IMR-90 (cell line): ENCODE results near the gene HGF. TPM values are rescaled to one million over a fixed set of nuclear protein-coding genes. Genes with fewer than 3 reads are reported as not detected.
A peak's percentile ranks its signal among the peaks of the same experiment; 100 is the strongest.
"Not testable (repeated sequence)": the region's sequence is repeated elsewhere in the genome, so short reads cannot be mapped to it uniquely, and the experiment has no call there.

Experiments
- ATAC-seq: fragments of 200-7000 bp; cut with Tn5 transposase; 2 replicates; pipeline ENCODE4 v1.9.1; 2020; ENCODE audit warnings: low read depth, mild to moderate bottlenecking, moderate library complexity
- BruUV-seq: library from RNA; stranded (reverse); fragments of 400-500 nt; replicated peaks from 2 replicates; lab custom pipeline; 2021; lab: Mats Ljungman, UMichigan
- CTCF ChIA-PET: fragments of 300-600 bp; formaldehyde crosslinking; extraction: SDS; loops from one replicate; lab custom pipeline; 2021; ENCODE audit warnings: antibody characterized with exemption; lab: Yijun Ruan, JAX
- POLR2A ChIA-PET: fragments of 300-600 bp; sonication (Branson Sonifier 250); formaldehyde crosslinking; loops from one replicate; lab custom pipeline; 2022; ENCODE audit warnings: antibody characterized with exemption; ENCODE audit not compliant: unreplicated experiment; lab: Charles Lee
- DNase-seq: peaks from one replicate; pipeline ENCODE4 v3.0.0; 2013
- H2AFZ ChIP-seq: replicated peaks from 2 replicates; pipeline ENCODE3; 2013; ENCODE audit warnings: low read length, mild to moderate bottlenecking; ENCODE audit not compliant: poor library complexity
- H2AK5ac ChIP-seq: 2 replicates; pipeline ENCODE4 v1.6.1; 2013; ENCODE audit warnings: low read depth, low read length, inconsistent platforms
- H2AK9ac ChIP-seq: replicated peaks from 2 replicates; pipeline ENCODE3; 2013; ENCODE audit warnings: mild to moderate bottlenecking, low read depth, low read length, moderate library complexity; ENCODE audit not compliant: poor library complexity
- H2BK120ac ChIP-seq: 2 replicates; pipeline ENCODE4 v1.6.1; 2013; ENCODE audit warnings: low read depth, low read length, inconsistent platforms
- H2BK15ac ChIP-seq: 3 replicates; pipeline ENCODE4 v1.6.1; 2013; ENCODE audit warnings: low read depth, low read length, inconsistent platforms
- H2BK20ac ChIP-seq: 2 replicates; pipeline ENCODE4 v1.6.1; 2013; ENCODE audit warnings: low read depth, mild to moderate bottlenecking, inconsistent platforms, low read length, moderate library complexity
- H2BK5ac ChIP-seq: 2 replicates; pipeline ENCODE4 v1.6.1; 2013; ENCODE audit warnings: mild to moderate bottlenecking, low read depth, low read length, inconsistent platforms; ENCODE audit not compliant: poor library complexity, severe bottlenecking
- H3K14ac ChIP-seq: replicated peaks from 2 replicates; pipeline ENCODE4 v1.6.1; 2013; ENCODE audit warnings: low read depth, low read length, inconsistent platforms
- H3K18ac ChIP-seq: 2 replicates; pipeline ENCODE4 v1.6.1; 2013; ENCODE audit warnings: low read depth, low read length, control low read depth
- H3K23ac ChIP-seq: 2 replicates; pipeline ENCODE4 v1.6.1; 2013; ENCODE audit warnings: low read depth, low read length, inconsistent platforms
- H3K27ac ChIP-seq: 2 replicates; pipeline ENCODE4 v1.5.1; 2013; ENCODE audit warnings: mild to moderate bottlenecking, control low read depth, low read length; ENCODE audit not compliant: insufficient read depth
- H3K27me3 ChIP-seq: 2 replicates; pipeline ENCODE4 v1.6.1; 2013; ENCODE audit warnings: low read length; ENCODE audit not compliant: control insufficient read depth, insufficient read depth
- H3K36me3 ChIP-seq: 2 replicates; pipeline ENCODE4 v1.6.1; 2013; ENCODE audit warnings: low read length, mixed read lengths; ENCODE audit not compliant: control insufficient read depth, insufficient read depth
- H3K4ac ChIP-seq: 2 replicates; pipeline ENCODE4 v1.6.1; 2013; ENCODE audit warnings: low read depth, low read length, inconsistent platforms
- H3K4me1 ChIP-seq: 2 replicates; pipeline ENCODE4 v1.6.1; 2013; ENCODE audit warnings: low read length, mixed read lengths; ENCODE audit not compliant: control insufficient read depth, insufficient read depth
- H3K4me2 ChIP-seq: 2 replicates; pipeline ENCODE4 v1.6.1; 2013; ENCODE audit warnings: low read depth, mild to moderate bottlenecking, control low read depth, low read length, moderate library complexity
- H3K4me3 ChIP-seq: 2 replicates; pipeline ENCODE4 v1.5.1; 2013; ENCODE audit warnings: low read depth, mild to moderate bottlenecking, control low read depth, low read length, moderate library complexity; ENCODE audit not compliant: insufficient read depth
- H3K56ac ChIP-seq: 2 replicates; pipeline ENCODE4 v1.6.1; 2013; ENCODE audit warnings: low read length, inconsistent platforms; ENCODE audit not compliant: insufficient read depth; ENCODE audit errors: extremely low read depth
- H3K79me1 ChIP-seq, 2 experiments: 2 replicates each; pipeline ENCODE4 v1.6.1; 2013; ENCODE audit warnings: low read length in 2 of 2, inconsistent platforms in 1 of 2, low read depth in 1 of 2
- H3K9ac ChIP-seq: 2 replicates; pipeline ENCODE4 v1.6.1; 2013; ENCODE audit warnings: low read depth, low read length, control low read depth
- H3K9me1 ChIP-seq: 2 replicates; pipeline ENCODE4 v1.6.1; 2013; ENCODE audit warnings: low read length, inconsistent platforms; ENCODE audit not compliant: insufficient read depth
- H3K9me3 ChIP-seq: 2 replicates; pipeline ENCODE4 v1.6.1; 2013; ENCODE audit warnings: low read length; ENCODE audit not compliant: control insufficient read depth, insufficient read depth
- H4K20me1 ChIP-seq: 2 replicates; pipeline ENCODE4 v1.6.1; 2013; ENCODE audit warnings: low read length, inconsistent platforms; ENCODE audit not compliant: insufficient read depth
- H4K5ac ChIP-seq: 2 replicates; pipeline ENCODE4 v1.6.1; 2013; ENCODE audit warnings: mild to moderate bottlenecking, low read depth, low read length, control low read depth
- H4K8ac ChIP-seq, 2 experiments: 2 replicates each; pipeline ENCODE4 v1.6.1; 2013; ENCODE audit warnings: low read depth in 2 of 2, low read length in 2 of 2, control low read depth in 1 of 2, inconsistent platforms in 1 of 2
- H4K91ac ChIP-seq: 2 replicates; pipeline ENCODE4 v1.6.1; 2013; ENCODE audit warnings: low read depth, low read length, inconsistent platforms; ENCODE audit not compliant: insufficient read depth
- BHLHE40 ChIP-seq: fragments of 150-350 bp; IDR thresholded peaks from 2 replicates; pipeline ENCODE4 v1.6.1; 2016; ENCODE audit warnings: mild to moderate bottlenecking, low read depth, low read length
- CEBPB ChIP-seq: IDR thresholded peaks from 2 replicates; pipeline ENCODE4 v1.6.1; 2012; ENCODE audit warnings: low read depth, low read length, improper control_type of control experiment
- RCOR1 ChIP-seq: IDR thresholded peaks from 2 replicates; pipeline ENCODE4 v1.6.1; 2012; ENCODE audit warnings: mild to moderate bottlenecking, low read length, improper control_type of control experiment; ENCODE audit not compliant: insufficient replicate concordance
- WGBS, 2 experiments: methylation state at CpG; one replicate each; pipeline versions ENCODE4 v1.1.5 to v1.1.7; 2013; ENCODE audit warnings: missing lambda C conversion rate in 2 of 2; ENCODE audit not compliant: insufficient read length in 1 of 2; ENCODE audit errors: extremely low coverage in 2 of 2; 5-methylcytosine and 5-hydroxymethylcytosine counted together
- dilution Hi-C: fragments of 300-500 bp; cut with HindIII; formaldehyde crosslinking; loops from one replicate; pipeline ENCODE4 v1.14.3; 2018; ENCODE audit warnings: low sequenced_read_pairs; ENCODE audit not compliant: unreplicated experiment
- in situ Hi-C: fragments of 300-500 bp; cut with MboI; formaldehyde crosslinking; loops from 3 replicates; pipeline ENCODE4 v1.14.3; 2019; ENCODE audit warnings: low sequenced_read_pairs, inconsistent platforms, mixed read lengths
- intact Hi-C: fragments of 100-400 bp; cut with micrococcal nuclease; formaldehyde crosslinking; loops from 2 replicates; pipeline ENCODE4 v1.10.0; 2022
- polyA plus RNA-seq, 3 experiments: library from polyadenylated mRNA; depleted of rRNA; stranded (reverse); fragments of >200 nt; gene quantifications; 2 replicates each; pipeline ENCODE4 v1.2.3, GENCODE V29; 2012; ENCODE audit warnings: low replicate concordance in 1 of 3
- total RNA-seq: library from RNA; depleted of rRNA; stranded (reverse); fragments of >200 nt; gene quantifications from 2 replicates; pipeline ENCODE4 v1.2.3, GENCODE V29; 2012

The HGF gene
- total and polyA plus RNA-seq, 2 of the 4 experiments (the other 2 are of a cell fraction), result 16.8 to 50.9 TPM

GRCh38 chr7:81725003-81725811 is 44.6 kb downstream of the HGF start:
- peak overlapping the region; percentile 66 to 99 for H4K8ac ChIP-seq
- in situ Hi-C loops, result no loop called here
- peak overlapping the region; percentile 98 for H4K91ac ChIP-seq
- H3K56ac ChIP-seq, result peak overlapping the region; percentile 94
- no peak overlapping the region for H3K4me3 ChIP-seq
- H2BK20ac ChIP-seq, result peak overlapping the region; percentile 99
- H3K23ac ChIP-seq, result peak overlapping the region; percentile 95; the same call in 1 of the 2 replicates
- peak overlapping the region; percentile 14; the same call in 1 of the 2 replicates for H3K4me2 ChIP-seq
- peak overlapping the region; percentile 97 for H3K4ac ChIP-seq
- no peaks in the 10 kb centered on the region for H3K79me1 ChIP-seq
- dilution Hi-C loops, result no loop called here
- POLR2A ChIA-PET, result interaction anchor here (0.7 to 1.8 kb wide), 4 partner anchors 45 to 310 kb away, joined by 4 to 13 read pairs (median 6); partner anchors contain the start of gene HGF
- peak overlapping the region; percentile 97 for H3K14ac ChIP-seq
- intact Hi-C loops, result loop anchor here (5.0 kb wide), 1 partner anchor 42 kb away; no protein-coding TSS in a partner anchor
- BruUV-seq, result no TSS peak
- no peaks in the 10 kb centered on the region; the same call in 1 of the 2 replicates for H3K9me1 ChIP-seq
- H3K9ac ChIP-seq, result peak overlapping the region; percentile 54; the same call in 1 of the 2 replicates
- TF ChIP-seq RCOR1, result no peak
- TF ChIP-seq BHLHE40, result peak; percentile 13; the same call in 1 of the 2 replicates
- TF ChIP-seq CEBPB, result peak; percentile 88
- peak overlapping the region; percentile 100 for H2BK5ac ChIP-seq
- no peak overlapping the region for H2AK9ac ChIP-seq
- WGBS, 2 experiments, result no CpG with 5 or more reads among the region's 2 CpGs
- peak overlapping the region; percentile 83 for H3K27ac ChIP-seq
- DNase-seq (peak; percentile 77), ATAC-seq (peak; percentile 38)
- peak overlapping the region; percentile 97 for H2BK15ac ChIP-seq
- peaks cover 2% of the 10 kb centered on the region; the same call in 1 of the 2 replicates for H3K4me1 ChIP-seq
- H2BK120ac ChIP-seq, result peak overlapping the region; percentile 99
- H4K20me1 ChIP-seq, result no peaks in the 10 kb centered on the region
- peak overlapping the region; percentile 98 for H4K5ac ChIP-seq
- H2AFZ ChIP-seq, result no peak overlapping the region
- H3K27me3 ChIP-seq, result no peaks in the 10 kb centered on the region
- peaks cover 18% of the 10 kb centered on the region for H3K36me3 ChIP-seq
- H3K9me3 ChIP-seq, result no peaks in the 10 kb centered on the region
- CTCF ChIA-PET, result interaction anchor here (0.6 to 0.9 kb wide), 5 partner anchors 183 to 231 kb away, joined by 3 to 7 read pairs (median 3); no protein-coding TSS in a partner anchor
- peak overlapping the region; percentile 95 for H2AK5ac ChIP-seq
- H3K18ac ChIP-seq, result peak overlapping the region; percentile 99

GRCh38 chr7:81722250-81722649 is 47.6 kb downstream of the HGF start:
- H3K9me3 ChIP-seq, H3K4ac ChIP-seq, H3K27me3 ChIP-seq, BruUV-seq, H3K4me2 ChIP-seq, H3K18ac ChIP-seq, H2AK9ac ChIP-seq, H2AK5ac ChIP-seq, H3K4me1 ChIP-seq, H2BK120ac ChIP-seq, H2BK5ac ChIP-seq, H3K14ac ChIP-seq, H3K23ac ChIP-seq, ATAC-seq, POLR2A ChIA-PET, H2BK20ac ChIP-seq, H4K8ac ChIP-seq, H4K91ac ChIP-seq, dilution Hi-C loops, in situ Hi-C loops, H3K79me1 ChIP-seq, CTCF ChIA-PET, H2AFZ ChIP-seq, H2BK15ac ChIP-seq, H3K27ac ChIP-seq, H3K4me3 ChIP-seq, H3K56ac ChIP-seq, intact Hi-C loops, DNase-seq, H3K9me1 ChIP-seq, H4K5ac ChIP-seq, H3K9ac ChIP-seq, H4K20me1 ChIP-seq: not testable (repeated sequence)
- H3K36me3 ChIP-seq, result peaks cover 18% of the 10 kb centered on the region
- WGBS, 2 experiments, result no CpG with 5 or more reads among the region's 8 CpGs
